CD4-positive, alpha-beta T cell (primary cell): ENCODE measurements around the gene BACE2. TPM values are rescaled to one million over a fixed set of nuclear protein-coding genes. Genes with fewer than 3 reads are reported as not detected.

ENCODE experiments used
- ATAC-seq: fragments of 200-7000 bp; cut with Tn5 transposase; one replicate; pipeline ENCODE4 v1.10.0; 2022; ENCODE audit warnings: mild to moderate bottlenecking; ENCODE audit not compliant: poor library complexity
- CTCF ChIA-PET: fragments of 350-600 bp; sonication (Branson Sonifier 250); formaldehyde crosslinking; loops from one replicate; lab custom pipeline; 2021; ENCODE audit warnings: antibody characterized with exemption, inconsistent platforms; lab: Charles Lee
- POLR2A ChIA-PET: fragments of 350-600 bp; sonication (Branson Sonifier 250); formaldehyde crosslinking; loops from one replicate; lab custom pipeline; 2021; ENCODE audit warnings: antibody characterized with exemption, inconsistent platforms; lab: Charles Lee
- DNase-seq, 14 experiments: peaks; one replicate each; pipeline ENCODE4 v3.0.0-alpha.2; 2013 to 2020; ENCODE audit warnings: mixed read lengths in 2 of 14
- H3K27ac ChIP-seq, 2 donors: one replicate each; pipeline versions ENCODE4 v1.5.1 to v1.7.0; 2013; ENCODE audit warnings: low read length in 2 of 2, low read depth in 1 of 2, mild to moderate bottlenecking in 1 of 2
- H3K27me3 ChIP-seq, 2 experiments: 1 replicate in 1 of 2; 2 replicates in 1 of 2; pipeline versions ENCODE4 v1.6.1 to v1.7.0; 2013; ENCODE audit warnings: low read length in 2 of 2, control low read depth in 1 of 2, mild to moderate bottlenecking in 1 of 2, moderate library complexity in 1 of 2; ENCODE audit not compliant: insufficient read depth in 2 of 2, control insufficient read depth in 1 of 2
- H3K36me3 ChIP-seq: one replicate; pipeline ENCODE4 v1.6.1; 2013; ENCODE audit warnings: low read length, control low read depth; ENCODE audit not compliant: insufficient read depth
- H3K4me1 ChIP-seq: one replicate; pipeline ENCODE4 v1.6.1; 2013; ENCODE audit warnings: low read length, control low read depth; ENCODE audit not compliant: insufficient read depth
- H3K4me3 ChIP-seq: one replicate; pipeline ENCODE4 v1.5.1; 2013; ENCODE audit warnings: mild to moderate bottlenecking, low read length, moderate library complexity
- H3K9me3 ChIP-seq, 2 experiments: 1 replicate in 1 of 2; 2 replicates in 1 of 2; pipeline versions ENCODE4 v1.6.1 to v1.7.0; 2013; ENCODE audit warnings: low read length in 2 of 2, mild to moderate bottlenecking in 2 of 2, control low read depth in 1 of 2, moderate library complexity in 1 of 2; ENCODE audit not compliant: control insufficient read depth in 1 of 2, insufficient read depth in 1 of 2
- H3K27ac Mint-ChIP-seq: one replicate; pipeline ENCODE4 v1.8.0; 2020; ENCODE audit warnings: mixed read lengths
- H3K27me3 Mint-ChIP-seq: one replicate; pipeline ENCODE4 v1.8.0; 2021; ENCODE audit warnings: mixed read lengths
- H3K36me3 Mint-ChIP-seq: one replicate; pipeline ENCODE4 v1.8.0; 2021; ENCODE audit warnings: low read depth, mixed read lengths
- H3K4me1 Mint-ChIP-seq: one replicate; pipeline ENCODE4 v1.8.0; 2021; ENCODE audit warnings: low read depth, mixed read lengths
- H3K4me3 Mint-ChIP-seq: one replicate; pipeline ENCODE4 v1.8.0; 2020; ENCODE audit warnings: mild to moderate bottlenecking, mixed read lengths
- H3K9me3 Mint-ChIP-seq: one replicate; pipeline ENCODE4 v1.8.0; 2020; ENCODE audit warnings: mixed read lengths
- intact Hi-C, 2 experiments: fragments of 100-400 bp; cut with DNase I in 1 of 2; cut with micrococcal nuclease in 1 of 2; formaldehyde crosslinking; loops; one replicate each; pipeline versions ENCODE4 v1.15.1 to v1.9.0; 2023 to 2025; cut with DNase I, micrococcal nuclease
- total RNA-seq, 174 experiments: library from RNA in 2 of 174; stranded (reverse) in 2 of 174; gene quantifications; one replicate each; pipeline ENCODE4 v1.2.3 and lab custom pipeline; 2021 to 2026
- TF ChIP-seq, protein P1 (sequence below): fragments of 200-600 bp; IDR thresholded peaks from one replicate; pipeline ENCODE4 v1.8.0; 2022; ENCODE audit warnings: antibody characterized with exemption, mild to moderate bottlenecking

The BACE2 gene
- total RNA-seq, 2 experiments from 2014 or later: 0.16 TPM; not detected in 1

DNA sequence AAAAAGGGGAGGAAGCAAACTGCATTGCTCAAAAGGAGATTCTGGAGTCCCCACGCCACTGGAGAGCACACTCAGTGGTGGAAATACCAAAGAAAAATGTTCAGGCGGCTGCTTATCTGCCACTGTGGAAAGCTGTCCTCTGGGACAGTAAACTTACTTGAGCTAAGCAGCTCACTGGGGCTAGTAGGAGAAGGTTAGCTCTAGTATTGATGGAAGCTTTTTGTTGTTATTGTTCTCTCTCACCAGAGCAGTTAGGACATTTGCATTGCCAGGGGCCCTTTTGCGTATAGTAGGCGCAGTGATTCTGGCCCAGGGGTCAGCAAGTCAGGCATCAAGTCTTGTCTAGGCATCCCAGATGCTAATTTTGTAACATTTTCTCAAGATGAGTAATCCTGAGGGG lies 15.6 kb downstream of the BACE2 start:
- Histone ChIP-seq H3K27me3 (peaks cover 11% of the 10 kb centered on the region in 2 experiments), H3K4me3 (no peak overlapping the region), H3K36me3 (no peaks in the 10 kb centered on the region), H3K9me3 (peaks cover 0 to 3% of the 10 kb centered on the region in 2 experiments), H3K4me1 (no peaks in the 10 kb centered on the region), H3K27ac (no peak overlapping the region)
- Mint-ChIP-seq H3K9me3 (no peaks in the 10 kb centered on the region), H3K36me3 (no peaks in the 10 kb centered on the region), H3K27me3 (peaks cover 46% of the 10 kb centered on the region), H3K27ac (no peak overlapping the region), H3K4me3 (no peak overlapping the region), H3K4me1 (no peaks in the 10 kb centered on the region)
- no peak for ATAC-seq
- TF ChIP-seq, protein P1, sequence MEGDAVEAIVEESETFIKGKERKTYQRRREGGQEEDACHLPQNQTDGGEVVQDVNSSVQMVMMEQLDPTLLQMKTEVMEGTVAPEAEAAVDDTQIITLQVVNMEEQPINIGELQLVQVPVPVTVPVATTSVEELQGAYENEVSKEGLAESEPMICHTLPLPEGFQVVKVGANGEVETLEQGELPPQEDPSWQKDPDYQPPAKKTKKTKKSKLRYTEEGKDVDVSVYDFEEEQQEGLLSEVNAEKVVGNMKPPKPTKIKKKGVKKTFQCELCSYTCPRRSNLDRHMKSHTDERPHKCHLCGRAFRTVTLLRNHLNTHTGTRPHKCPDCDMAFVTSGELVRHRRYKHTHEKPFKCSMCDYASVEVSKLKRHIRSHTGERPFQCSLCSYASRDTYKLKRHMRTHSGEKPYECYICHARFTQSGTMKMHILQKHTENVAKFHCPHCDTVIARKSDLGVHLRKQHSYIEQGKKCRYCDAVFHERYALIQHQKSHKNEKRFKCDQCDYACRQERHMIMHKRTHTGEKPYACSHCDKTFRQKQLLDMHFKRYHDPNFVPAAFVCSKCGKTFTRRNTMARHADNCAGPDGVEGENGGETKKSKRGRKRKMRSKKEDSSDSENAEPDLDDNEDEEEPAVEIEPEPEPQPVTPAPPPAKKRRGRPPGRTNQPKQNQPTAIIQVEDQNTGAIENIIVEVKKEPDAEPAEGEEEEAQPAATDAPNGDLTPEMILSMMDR: no peak
- CTCF ChIA-PET: no interaction called here
- no peak for DNase-seq
- POLR2A ChIA-PET: no interaction called here
- intact Hi-C loops: no loop called here

DNA sequence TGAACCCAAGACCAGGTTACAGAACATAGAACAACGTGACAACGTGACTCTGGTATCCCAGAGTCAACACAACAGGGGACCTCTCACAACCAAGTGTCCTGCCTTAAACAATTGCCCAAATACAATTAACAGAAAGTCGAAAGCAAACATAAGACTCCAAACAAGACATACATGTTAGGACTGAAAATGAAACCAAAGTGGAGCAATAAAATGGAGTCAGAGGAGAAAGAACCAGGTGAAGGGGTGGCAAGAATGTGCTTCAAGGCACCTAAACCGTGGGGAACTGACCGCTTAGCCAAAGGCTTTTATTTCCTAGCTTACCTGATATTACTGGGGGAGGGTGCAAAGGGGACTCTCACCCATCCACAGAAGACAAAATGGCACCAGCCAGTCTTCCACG lies 17.8 kb downstream of the BACE2 start:
- no peaks in the 10 kb centered on the region for H3K4me1 Mint-ChIP-seq
- TF ChIP-seq, protein P1: no peak

DNA sequence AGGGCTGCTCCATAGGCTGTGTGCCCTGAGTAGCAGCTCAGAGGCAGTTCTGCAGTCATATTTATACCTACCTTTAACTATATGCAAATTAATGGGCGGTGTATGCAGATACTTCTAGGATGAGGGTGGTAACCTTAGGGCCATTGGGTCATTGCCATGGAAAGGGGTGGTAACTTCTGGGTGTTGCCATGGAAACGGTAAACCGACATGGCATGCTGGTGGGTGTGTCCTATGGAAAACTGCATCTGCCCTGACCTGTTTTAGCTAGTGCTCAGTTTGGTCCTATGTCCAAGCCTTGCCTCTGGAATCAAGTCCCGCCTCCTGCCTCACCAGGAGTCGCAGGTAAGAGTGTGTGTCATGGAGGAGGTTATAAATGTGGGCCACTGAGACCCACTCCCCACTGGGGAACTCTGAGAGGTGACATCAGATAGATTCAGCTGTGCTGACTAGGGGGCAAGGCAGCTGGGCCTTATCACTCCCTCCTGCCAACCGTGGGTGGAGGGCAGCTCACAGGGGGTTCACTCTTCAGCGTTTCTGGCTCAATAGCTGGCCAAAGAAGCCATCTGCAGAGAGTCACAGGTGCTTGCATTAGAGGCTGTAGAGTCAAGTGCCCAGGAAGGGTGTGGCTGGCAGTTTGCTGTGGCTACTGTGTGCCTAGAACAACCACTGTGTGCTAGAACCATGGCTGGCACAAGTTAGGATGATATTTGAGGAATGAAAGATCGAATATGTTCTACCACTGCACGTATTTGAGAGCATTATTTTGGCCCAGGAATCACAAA lies 19.0 kb downstream of the BACE2 start:
- Mint-ChIP-seq H3K36me3 (no peaks in the 10 kb centered on the region), H3K27me3 (peaks cover 31% of the 10 kb centered on the region), H3K27ac (no peak overlapping the region), H3K4me1 (no peaks in the 10 kb centered on the region), H3K4me3 (no peak overlapping the region), H3K9me3 (peaks cover 7% of the 10 kb centered on the region)
- CTCF ChIA-PET: no interaction called here
- Histone ChIP-seq H3K4me3 (no peak overlapping the region), H3K36me3 (no peaks in the 10 kb centered on the region), H3K4me1 (no peaks in the 10 kb centered on the region), H3K9me3 (peaks cover 0 to 6% of the 10 kb centered on the region in 2 experiments), H3K27me3 (peaks cover 4 to 6% of the 10 kb centered on the region in 2 experiments), H3K27ac (no peak overlapping the region)
- TF ChIP-seq, protein P1: no peak
- ATAC-seq: no peak
- POLR2A ChIA-PET: no interaction called here
- intact Hi-C loops: no loop called here
- no peak for DNase-seq

More for the DNA sequence above, 17.8 kb downstream of the BACE2 start:
- Histone ChIP-seq H3K36me3 (no peaks in the 10 kb centered on the region), H3K9me3 (peaks cover 0 to 6% of the 10 kb centered on the region in 2 experiments), H3K27me3 (peaks cover 8 to 9% of the 10 kb centered on the region in 2 experiments), H3K4me1 (no peaks in the 10 kb centered on the region), H3K27ac (no peak overlapping the region), H3K4me3 (no peak overlapping the region)
- ATAC-seq (no peak), DNase-seq (no peak)
- CTCF ChIA-PET: no interaction called here
- Mint-ChIP-seq H3K27me3 (peaks cover 43% of the 10 kb centered on the region), H3K36me3 (no peaks in the 10 kb centered on the region), H3K9me3 (peaks cover 7% of the 10 kb centered on the region), H3K4me3 (no peak overlapping the region), H3K27ac (no peak overlapping the region)
- POLR2A ChIA-PET: no interaction called here
- intact Hi-C loops: no loop called here
